PC-3 (cell line): ENCODE data around the gene CCR5AS.

ENCODE experiments used
- EZH2 ChIP-seq: fragments of 300-600 bp; sonication (generic); IDR thresholded peaks from one replicate; pipeline ENCODE4 v1.6.1; 2017; ENCODE audit warnings: antibody characterized with exemption, mild to moderate bottlenecking, low read length; ENCODE audit not compliant: unreplicated experiment
- EZH2phosphoT487 ChIP-seq: fragments of 300-600 bp; sonication (generic); IDR thresholded peaks from 2 replicates; pipeline ENCODE4 v1.6.1; 2018; ENCODE audit warnings: mild to moderate bottlenecking, antibody characterized with exemption, low read length, borderline replicate concordance
- TF ChIP-seq, protein P1 (sequence below): fragments of 300-600 bp; sonication (generic); conservative IDR thresholded peaks from 2 replicates; pipeline ENCODE4 v1.5.1; 2017; ENCODE audit warnings: antibody characterized with exemption, low read depth, mild to moderate bottlenecking, low read length

DNA sequence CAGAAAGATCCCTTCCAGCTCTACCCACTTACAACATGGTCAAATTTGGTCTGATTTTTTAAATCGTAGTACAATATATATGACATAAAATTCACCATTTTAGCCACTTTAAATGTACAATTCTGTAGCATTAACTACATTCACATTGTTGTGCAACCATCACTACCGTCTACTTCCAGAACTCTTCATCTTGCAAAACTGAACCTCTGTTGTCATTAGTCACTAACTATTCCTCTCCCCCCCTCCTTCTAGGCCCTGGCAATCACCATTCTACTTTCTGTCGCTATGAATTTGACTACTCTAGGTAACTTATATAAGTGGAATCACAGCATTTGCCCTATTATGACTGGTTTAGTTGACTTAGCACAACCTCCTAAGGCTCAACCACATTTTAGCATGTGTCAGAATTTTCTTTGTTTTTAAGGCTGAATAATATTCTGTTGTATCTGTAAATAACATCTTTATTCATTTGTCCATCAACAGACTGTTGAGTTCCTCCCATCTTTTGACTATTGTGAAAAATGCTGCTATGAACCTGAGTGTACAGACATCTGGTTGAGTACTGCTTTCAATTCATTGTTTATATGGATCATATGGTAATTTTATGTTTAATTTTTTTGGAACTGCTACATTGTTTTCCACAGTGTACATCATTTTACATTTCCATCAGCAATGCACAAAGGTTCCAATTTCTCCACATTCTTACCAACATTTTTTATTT, 88.5 kb downstream of the CCR5AS start:
- TF ChIP-seq, protein P1, sequence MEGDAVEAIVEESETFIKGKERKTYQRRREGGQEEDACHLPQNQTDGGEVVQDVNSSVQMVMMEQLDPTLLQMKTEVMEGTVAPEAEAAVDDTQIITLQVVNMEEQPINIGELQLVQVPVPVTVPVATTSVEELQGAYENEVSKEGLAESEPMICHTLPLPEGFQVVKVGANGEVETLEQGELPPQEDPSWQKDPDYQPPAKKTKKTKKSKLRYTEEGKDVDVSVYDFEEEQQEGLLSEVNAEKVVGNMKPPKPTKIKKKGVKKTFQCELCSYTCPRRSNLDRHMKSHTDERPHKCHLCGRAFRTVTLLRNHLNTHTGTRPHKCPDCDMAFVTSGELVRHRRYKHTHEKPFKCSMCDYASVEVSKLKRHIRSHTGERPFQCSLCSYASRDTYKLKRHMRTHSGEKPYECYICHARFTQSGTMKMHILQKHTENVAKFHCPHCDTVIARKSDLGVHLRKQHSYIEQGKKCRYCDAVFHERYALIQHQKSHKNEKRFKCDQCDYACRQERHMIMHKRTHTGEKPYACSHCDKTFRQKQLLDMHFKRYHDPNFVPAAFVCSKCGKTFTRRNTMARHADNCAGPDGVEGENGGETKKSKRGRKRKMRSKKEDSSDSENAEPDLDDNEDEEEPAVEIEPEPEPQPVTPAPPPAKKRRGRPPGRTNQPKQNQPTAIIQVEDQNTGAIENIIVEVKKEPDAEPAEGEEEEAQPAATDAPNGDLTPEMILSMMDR: no peak
- TF ChIP-seq EZH2: no peak
- TF ChIP-seq EZH2phosphoT487: no peak
